ENCODE measurements around the gene ALDOC.
"Not testable (repeated sequence)": the region's sequence is repeated elsewhere in the genome, so short reads cannot be mapped to it uniquely, and the experiment has no call there.

ALDOC gene

GRCh38 chr17:28576758-28577465 is at the start of gene ALDOC:
Gene ALDOC (minus strand): TSS chr17:28576895. CDS start chr17:28575532, 1,363 bp downstream.
- H3K27me3 ChIP-seq (ENCODE audit: low read depth) = no peaks in the 10 kb centered on the region
- H3K9me3 ChIP-seq = no peaks in the 10 kb centered on the region
- peak; percentile 83 to 99 for DNase-seq (ENCODE audit: low spot score in 2 of 2)
- H3K36me3 ChIP-seq (replicated peaks) = peaks cover 42% of the 10 kb centered on the region
- in situ Hi-C loops (cut with MboI; ENCODE audit: low sequenced_read_pairs) = loop anchor here (10.0 kb wide), 1 partner anchor 62 kb away; no protein-coding TSS in a partner anchor
- peaks cover 8% of the 10 kb centered on the region for H3K4me1 ChIP-seq
- no peak within 1 kb of the TSS for H3K4me3 ChIP-seq

- no peaks in the 10 kb centered on the region for H3K9me3 ChIP-seq
- no peaks in the 10 kb centered on the region for H3K4me1 ChIP-seq
- DNase-seq (ENCODE audit: low spot score in 2 of 2) = no peak
- no peaks in the 10 kb centered on the region for H3K27me3 ChIP-seq (ENCODE audit: low read depth)
- H3K4me3 ChIP-seq = no peak overlapping the region
- peaks cover 96% of the 10 kb centered on the region for H3K36me3 ChIP-seq (replicated peaks)
- in situ Hi-C loops (cut with MboI; ENCODE audit: low sequenced_read_pairs) = no loop called here
These were observed 47.5 kb upstream of the ALDOC start for GRCh38 chr17:28624148-28624547.

GRCh38 chr17:28623696-28624095 is 47.0 kb upstream of the ALDOC start:
- DNase-seq (ENCODE audit: low spot score in 2 of 2) = no peak
- no peaks in the 10 kb centered on the region for H3K27me3 ChIP-seq (ENCODE audit: low read depth)
- H3K4me1 ChIP-seq = no peaks in the 10 kb centered on the region
- H3K4me3 ChIP-seq = no peak overlapping the region
- H3K9me3 ChIP-seq = no peaks in the 10 kb centered on the region
- in situ Hi-C loops (cut with MboI; ENCODE audit: low sequenced_read_pairs) = no loop called here
- peaks cover 96% of the 10 kb centered on the region for H3K36me3 ChIP-seq (replicated peaks)

GRCh38 chr17:28622186-28622585 is 45.5 kb upstream of the ALDOC start:
- in situ Hi-C loops (cut with MboI; ENCODE audit: low sequenced_read_pairs) = no loop called here
- Histone ChIP-seq H3K27me3 (ENCODE audit: low read depth) (no peaks in the 10 kb centered on the region), H3K36me3 (replicated peaks) (peaks cover 97% of the 10 kb centered on the region)

GRCh38 chr17:28620010-28620409 is 43.3 kb upstream of the ALDOC start:
- in situ Hi-C loops (cut with MboI; ENCODE audit: low sequenced_read_pairs) = no loop called here
- H3K4me1 ChIP-seq = no peaks in the 10 kb centered on the region
- no peak for DNase-seq (ENCODE audit: low spot score in 2 of 2)
- H3K36me3 ChIP-seq (replicated peaks) = peaks cover 99% of the 10 kb centered on the region
- H3K9me3 ChIP-seq = no peaks in the 10 kb centered on the region
- H3K27me3 ChIP-seq (ENCODE audit: low read depth) = no peaks in the 10 kb centered on the region
- H3K4me3 ChIP-seq = no peak overlapping the region

More at GRCh38 chr17:28622186-28622585, 45.5 kb upstream of the ALDOC start:
- Histone ChIP-seq H3K9me3 (no peaks in the 10 kb centered on the region), H3K4me3 (no peak overlapping the region), H3K4me1 (no peaks in the 10 kb centered on the region)
- DNase-seq (ENCODE audit: low spot score in 2 of 2) = no peak

- no peaks in the 10 kb centered on the region for H3K9me3 ChIP-seq
- no peaks in the 10 kb centered on the region for H3K27me3 ChIP-seq (ENCODE audit: low read depth)
- peaks cover 97% of the 10 kb centered on the region for H3K36me3 ChIP-seq (replicated peaks)
- H3K4me3 ChIP-seq = no peak overlapping the region
- in situ Hi-C loops (cut with MboI; ENCODE audit: low sequenced_read_pairs) = no loop called here
- no peak for DNase-seq (ENCODE audit: low spot score in 2 of 2)
- H3K4me1 ChIP-seq = no peaks in the 10 kb centered on the region
These were observed 41.8 kb upstream of the ALDOC start for GRCh38 chr17:28618464-28618863.

- in situ Hi-C loops (cut with MboI; ENCODE audit: low sequenced_read_pairs) = no loop called here
- Histone ChIP-seq H3K36me3 (replicated peaks) (peaks cover 84% of the 10 kb centered on the region), H3K4me3 (no peak overlapping the region), H3K27me3 (ENCODE audit: low read depth) (no peaks in the 10 kb centered on the region), H3K9me3 (no peaks in the 10 kb centered on the region), H3K4me1 (no peaks in the 10 kb centered on the region)
- no peak for DNase-seq (ENCODE audit: low spot score in 2 of 2)
These were observed 39.6 kb upstream of the ALDOC start for GRCh38 chr17:28616281-28616680.

GRCh38 chr17:28615260-28615940 is 38.7 kb upstream of the ALDOC start:
- no peaks in the 10 kb centered on the region for H3K4me1 ChIP-seq
- DNase-seq (ENCODE audit: low spot score in 2 of 2) = no peak
- in situ Hi-C loops (cut with MboI; ENCODE audit: low sequenced_read_pairs) = no loop called here
- H3K9me3 ChIP-seq = no peaks in the 10 kb centered on the region
- H3K36me3 ChIP-seq (replicated peaks) = peaks cover 79% of the 10 kb centered on the region
- no peak overlapping the region for H3K4me3 ChIP-seq
- H3K27me3 ChIP-seq (ENCODE audit: low read depth) = no peaks in the 10 kb centered on the region

GRCh38 chr17:28613931-28614381 is 37.3 kb upstream of the ALDOC start, which contains the start of gene RSKR:
Gene RSKR (minus strand): TSS chr17:28614185. CDS start chr17:28614161, 24 bp downstream.
- H3K27me3 ChIP-seq (ENCODE audit: low read depth) = no peaks in the 10 kb centered on the region
- DNase-seq (ENCODE audit: low spot score in 2 of 2) = no peak
- no peaks in the 10 kb centered on the region for H3K4me1 ChIP-seq
- H3K4me3 ChIP-seq = no peak within 1 kb of the TSS
- H3K9me3 ChIP-seq = no peaks in the 10 kb centered on the region
- H3K36me3 ChIP-seq (replicated peaks) = peaks cover 65% of the 10 kb centered on the region
- in situ Hi-C loops (cut with MboI; ENCODE audit: low sequenced_read_pairs) = loop anchor here (5.0 kb wide), 1 partner anchor 117 kb away; no protein-coding TSS in a partner anchor

- no peaks in the 10 kb centered on the region for H3K9me3 ChIP-seq
- H3K4me1 ChIP-seq = no peaks in the 10 kb centered on the region
- peak; percentile 43 to 64 for DNase-seq (ENCODE audit: low spot score in 2 of 2)
- no peak overlapping the region for H3K4me3 ChIP-seq
- peaks cover 57% of the 10 kb centered on the region for H3K36me3 ChIP-seq (replicated peaks)
- in situ Hi-C loops (cut with MboI; ENCODE audit: low sequenced_read_pairs) = loop anchor here (5.0 kb wide), 1 partner anchor 116 kb away; no protein-coding TSS in a partner anchor
- H3K27me3 ChIP-seq (ENCODE audit: low read depth) = no peaks in the 10 kb centered on the region
These were observed 36.5 kb upstream of the ALDOC start for GRCh38 chr17:28612936-28613872.

- H3K4me1 ChIP-seq = no peaks in the 10 kb centered on the region
- H3K27me3 ChIP-seq (ENCODE audit: low read depth) = no peaks in the 10 kb centered on the region
- in situ Hi-C loops (cut with MboI; ENCODE audit: low sequenced_read_pairs) = loop anchor here (5.0 kb wide), 1 partner anchor 115 kb away; no protein-coding TSS in a partner anchor
- no peak overlapping the region for H3K4me3 ChIP-seq
- H3K36me3 ChIP-seq (replicated peaks) = peaks cover 54% of the 10 kb centered on the region
- no peaks in the 10 kb centered on the region for H3K9me3 ChIP-seq
- no peak for DNase-seq (ENCODE audit: low spot score in 2 of 2)
These were observed 35.8 kb upstream of the ALDOC start for GRCh38 chr17:28612531-28612930.

GRCh38 chr17:28610376-28610775 is 33.7 kb upstream of the ALDOC start:
- DNase-seq (ENCODE audit: low spot score in 2 of 2) = no peak
- Histone ChIP-seq H3K4me1 (no peaks in the 10 kb centered on the region), H3K9me3 (no peaks in the 10 kb centered on the region), H3K4me3 (no peak overlapping the region), H3K36me3 (replicated peaks) (peaks cover 33% of the 10 kb centered on the region), H3K27me3 (ENCODE audit: low read depth) (no peaks in the 10 kb centered on the region)
- in situ Hi-C loops (cut with MboI; ENCODE audit: low sequenced_read_pairs) = loop anchor here (5.0 kb wide), 1 partner anchor 113 kb away; no protein-coding TSS in a partner anchor

GRCh38 chr17:28604031-28604430 is 27.3 kb upstream of the ALDOC start:
- DNase-seq (ENCODE audit: low spot score in 2 of 2); H3K4me3 ChIP-seq; H3K9me3 ChIP-seq; H3K27me3 ChIP-seq (ENCODE audit: low read depth); H3K4me1 ChIP-seq; H3K36me3 ChIP-seq (replicated peaks); in situ Hi-C loops (cut with MboI; ENCODE audit: low sequenced_read_pairs): not testable (repeated sequence)

All from HAP-1 (cell line).